Right atrium auricular region (tissue), 2 donors: ENCODE data around the gene SELPLG. TPM values are rescaled to one million over a fixed set of nuclear protein-coding genes. Genes with fewer than 3 reads are reported as not detected.
A peak's percentile ranks its signal among the peaks of the same experiment; 100 is the strongest.

Source experiments
- DNase-seq: peaks from one replicate; pipeline ENCODE4 v3.0.0-alpha.2; 2019; ENCODE audit warnings: low spot score
- H3K27ac ChIP-seq, 2 donors: fragments of 200-600 bp; sonication (generic); 1 replicate in 1 of 2; 2 replicates in 1 of 2; pipeline ENCODE4 v1.5.1; 2016 to 2019
- H3K27me3 ChIP-seq, 2 donors: fragments of 200-600 bp; sonication (generic); one replicate each; pipeline versions ENCODE4 v1.5.1 to v1.6.0; 2017 to 2019
- H3K36me3 ChIP-seq: fragments of 200-600 bp; sonication (generic); one replicate; pipeline ENCODE4 v1.5.1; 2016
- H3K4me1 ChIP-seq, 2 donors: fragments of 200-600 bp; sonication (generic); one replicate each; pipeline versions ENCODE4 v1.5.1 to v1.6.0; 2017 to 2019
- H3K4me3 ChIP-seq, 2 donors: fragments of 200-600 bp; sonication (generic); 1 replicate in 1 of 2; 2 replicates in 1 of 2; pipeline ENCODE4 v1.5.1; 2017 to 2019; ENCODE audit warnings: mild to moderate bottlenecking in 1 of 2, moderate library complexity in 1 of 2
- H3K9me3 ChIP-seq, 2 donors: fragments of 200-600 bp; sonication (generic); one replicate each; pipeline ENCODE4 v1.5.1; 2019
- total RNA-seq, 2 donors: library from RNA; depleted of rRNA; stranded (reverse); fragments of >200 nt; gene quantifications; one replicate each; pipeline ENCODE4 v1.1.0, GENCODE V29; 2016
- TF ChIP-seq, protein P1 (sequence below), 2 donors: fragments of 200-600 bp; sonication (generic); IDR thresholded peaks; one replicate each; pipeline ENCODE4 v1.5.1; 2019; ENCODE audit warnings: antibody characterized with exemption in 2 of 2

The SELPLG gene
- total RNA-seq, 2 donors from 2014 or later, result 3.7 to 7.7 TPM

DNA sequence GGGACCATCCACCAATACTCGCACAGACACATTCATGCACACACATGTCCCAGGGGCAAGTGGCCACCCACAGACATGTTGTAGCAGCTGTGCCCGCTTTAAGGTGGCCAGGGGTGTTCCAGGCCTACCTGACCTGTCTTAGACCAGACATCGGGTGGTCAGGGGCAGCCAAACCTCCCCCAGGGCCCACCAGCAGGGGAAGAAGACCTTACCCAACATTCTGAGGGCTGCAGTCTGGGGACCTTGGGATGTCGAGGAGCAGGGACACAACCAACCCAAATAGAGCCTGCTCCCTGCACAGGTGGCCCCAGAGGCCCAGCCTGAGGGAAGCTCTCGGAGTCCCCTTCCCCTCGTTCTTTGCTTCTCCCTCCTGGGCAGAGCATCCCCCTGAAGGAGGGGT is 34.2 kb downstream of the SELPLG start:
- peaks cover 0 to 13% of the 10 kb centered on the region in 2 donors for H3K4me1 ChIP-seq
- no peak for DNase-seq
- H3K27ac ChIP-seq, result no peak overlapping the region
- H3K4me3 ChIP-seq, result no peak overlapping the region
- H3K9me3 ChIP-seq, result no peaks in the 10 kb centered on the region
- TF ChIP-seq, protein P1, sequence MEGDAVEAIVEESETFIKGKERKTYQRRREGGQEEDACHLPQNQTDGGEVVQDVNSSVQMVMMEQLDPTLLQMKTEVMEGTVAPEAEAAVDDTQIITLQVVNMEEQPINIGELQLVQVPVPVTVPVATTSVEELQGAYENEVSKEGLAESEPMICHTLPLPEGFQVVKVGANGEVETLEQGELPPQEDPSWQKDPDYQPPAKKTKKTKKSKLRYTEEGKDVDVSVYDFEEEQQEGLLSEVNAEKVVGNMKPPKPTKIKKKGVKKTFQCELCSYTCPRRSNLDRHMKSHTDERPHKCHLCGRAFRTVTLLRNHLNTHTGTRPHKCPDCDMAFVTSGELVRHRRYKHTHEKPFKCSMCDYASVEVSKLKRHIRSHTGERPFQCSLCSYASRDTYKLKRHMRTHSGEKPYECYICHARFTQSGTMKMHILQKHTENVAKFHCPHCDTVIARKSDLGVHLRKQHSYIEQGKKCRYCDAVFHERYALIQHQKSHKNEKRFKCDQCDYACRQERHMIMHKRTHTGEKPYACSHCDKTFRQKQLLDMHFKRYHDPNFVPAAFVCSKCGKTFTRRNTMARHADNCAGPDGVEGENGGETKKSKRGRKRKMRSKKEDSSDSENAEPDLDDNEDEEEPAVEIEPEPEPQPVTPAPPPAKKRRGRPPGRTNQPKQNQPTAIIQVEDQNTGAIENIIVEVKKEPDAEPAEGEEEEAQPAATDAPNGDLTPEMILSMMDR (IDR thresholded peaks at IDR 0.05), result no peak
- no peaks in the 10 kb centered on the region for H3K36me3 ChIP-seq
- H3K27me3 ChIP-seq, result no peaks in the 10 kb centered on the region

- Histone ChIP-seq H3K27ac (peak overlapping the region in 1 of 2 donors; percentile 3), H3K4me3 (peak overlapping the region in 1 of 2 donors; percentile 40), H3K9me3 (no peaks in the 10 kb centered on the region), H3K27me3 (no peaks in the 10 kb centered on the region), H3K4me1 (peaks cover 0 to 13% of the 10 kb centered on the region in 2 donors), H3K36me3 (no peaks in the 10 kb centered on the region)
- TF ChIP-seq, protein P1 (IDR thresholded peaks at IDR 0.05), result no peak
- no peak for DNase-seq
These were observed 35.0 kb downstream of the SELPLG start for GRCh38 chr12:108598553-108599250.

GRCh38 chr12:108597559-108598471 is 35.9 kb downstream of the SELPLG start, which contains the start of gene TMEM119:
Gene TMEM119 (minus strand): TSS chr12:108598084. CDS start chr12:108592383, 5,701 bp downstream.
- DNase-seq, result no peak
- TF ChIP-seq, protein P1 (IDR thresholded peaks at IDR 0.05), result no peak

GRCh38 chr12:108596854-108597558 is 36.7 kb downstream of the SELPLG start:
- no peak overlapping the region for H3K27ac ChIP-seq
- TF ChIP-seq, protein P1 (IDR thresholded peaks at IDR 0.05), result no peak

More at GRCh38 chr12:108597559-108598471, 35.9 kb downstream of the SELPLG start, which contains the start of gene TMEM119:
- Histone ChIP-seq H3K36me3 (no peaks in the 10 kb centered on the region), H3K9me3 (no peaks in the 10 kb centered on the region), H3K27ac (peak within 1 kb of the TSS in 1 of 2 donors; percentile 3), H3K4me3 (peak within 1 kb of the TSS in 1 of 2 donors; percentile 40), H3K27me3 (no peaks in the 10 kb centered on the region), H3K4me1 (peaks cover 0 to 13% of the 10 kb centered on the region in 2 donors)

More at GRCh38 chr12:108596854-108597558, 36.7 kb downstream of the SELPLG start:
- Histone ChIP-seq H3K4me1 (peaks cover 0 to 13% of the 10 kb centered on the region in 2 donors), H3K27me3 (no peaks in the 10 kb centered on the region), H3K4me3 (peak overlapping the region in 1 of 2 donors; percentile 40), H3K9me3 (no peaks in the 10 kb centered on the region), H3K36me3 (no peaks in the 10 kb centered on the region)
- no peak for DNase-seq
